Endothelial cell of umbilical vein (primary cell): Measurements from ENCODE around the gene TACR1. TPM values are rescaled to one million over a fixed set of nuclear protein-coding genes. Genes with fewer than 3 reads are reported as not detected.

Experiments used
- BruUV-seq: library from RNA; stranded (reverse); fragments of 400-500 nt; replicated peaks from 2 replicates; lab custom pipeline; 2021; lab: Mats Ljungman, UMichigan
- CTCF ChIA-PET: fragments of 300-600, 350-600 bp; sonication (Branson Sonifier 250); formaldehyde crosslinking; loops from one replicate; lab custom pipeline; 2021; ENCODE audit warnings: antibody characterized with exemption, inconsistent platforms; lab: Charles Lee
- POLR2A ChIA-PET: fragments of 300-600, 350-600 bp; sonication (Branson Sonifier 250); formaldehyde crosslinking; loops from one replicate; lab custom pipeline; 2021; ENCODE audit warnings: antibody characterized with exemption, inconsistent platforms; lab: Charles Lee
- DNase-seq: peaks from one replicate; pipeline ENCODE4 v3.0.0-alpha.2; 2011; ENCODE audit warnings: low read depth, low spot score
- FAIRE-seq: peaks from 2 replicates; lab custom pipeline; 2011; peaks lifted over from hg19 to GRCh38; lab: Jason Lieb, UNC
- H2AFZ ChIP-seq: 2 replicates; pipeline ENCODE4 v1.6.0; 2012; ENCODE audit warnings: low read depth, low read length, control low read depth, inconsistent platforms
- H3K27ac ChIP-seq: 2 replicates; pipeline ENCODE4 v1.5.1; 2011; ENCODE audit warnings: low read depth, mild to moderate bottlenecking, control low read depth, low read length, moderate library complexity; ENCODE audit not compliant: insufficient read depth
- H3K27me3 ChIP-seq, 2 experiments: 2 replicates each; pipeline versions ENCODE4 v1.6.0 to v1.6.1; 2011; ENCODE audit warnings: low read length in 2 of 2, mixed read lengths in 1 of 2; ENCODE audit not compliant: control insufficient read depth in 2 of 2, insufficient read depth in 2 of 2
- H3K36me3 ChIP-seq, 2 experiments: 2 replicates in 1 of 2; 3 replicates in 1 of 2; pipeline ENCODE4 v1.5.1; 2011; ENCODE audit warnings: low read length in 2 of 2, mild to moderate bottlenecking in 1 of 2, moderate library complexity in 1 of 2; ENCODE audit not compliant: control insufficient read depth in 2 of 2, insufficient read depth in 2 of 2; ENCODE audit errors: extremely low read depth in 1 of 2
- H3K4me1 ChIP-seq: 3 replicates; pipeline ENCODE4 v1.5.1; 2011; ENCODE audit warnings: mild to moderate bottlenecking, low read length; ENCODE audit not compliant: control insufficient read depth, insufficient read depth; ENCODE audit errors: extremely low read depth
- H3K4me2 ChIP-seq: 2 replicates; pipeline ENCODE4 v1.6.1; 2011; ENCODE audit warnings: low read length, control low read depth, mixed read lengths; ENCODE audit not compliant: insufficient read depth
- H3K4me3 ChIP-seq, 3 experiments: fragments of 200-600 bp in 1 of 3; sonication (generic), shearing (Covaris generic) in 1 of 3; replicated peaks in 1 of 3; 2 replicates each; pipeline ENCODE4 v1.5.1; 2011 to 2016; ENCODE audit warnings: control low read depth in 3 of 3, low read length in 3 of 3, mild to moderate bottlenecking in 2 of 3, inconsistent platforms in 1 of 3, low read depth in 1 of 3, moderate library complexity in 1 of 3; ENCODE audit not compliant: insufficient read depth in 1 of 3
- H3K79me2 ChIP-seq: 2 replicates; pipeline ENCODE4 v1.6.0; 2012; ENCODE audit warnings: low read length, inconsistent platforms; ENCODE audit not compliant: control insufficient read depth, insufficient read depth
- H3K9ac ChIP-seq: replicated peaks from 2 replicates; pipeline ENCODE3; 2011; ENCODE audit warnings: low read length, control low read depth; ENCODE audit not compliant: insufficient read depth; ENCODE audit errors: extremely low read depth
- H3K9me1 ChIP-seq: replicated peaks from 3 replicates; pipeline ENCODE4 v1.6.0; 2011; ENCODE audit warnings: mild to moderate bottlenecking, low read length; ENCODE audit not compliant: control insufficient read depth, insufficient read depth; ENCODE audit errors: extremely low read depth
- H3K9me3 ChIP-seq: replicated peaks from 2 replicates; pipeline ENCODE4 v1.5.1; 2012; ENCODE audit warnings: low read length, inconsistent platforms; ENCODE audit not compliant: control insufficient read depth, insufficient read depth
- H4K20me1 ChIP-seq: replicated peaks from 2 replicates; pipeline ENCODE3; 2011; ENCODE audit warnings: mild to moderate bottlenecking, low read length; ENCODE audit not compliant: control insufficient read depth, insufficient read depth; ENCODE audit errors: extremely low read depth
- CTCF ChIP-seq, 2 donors: IDR thresholded peaks; 1 replicate in 1 of 2; 2 replicates in 1 of 2; pipeline ENCODE4 v1.5.1; 2011; ENCODE audit warnings: low read length in 2 of 2, mild to moderate bottlenecking in 2 of 2, moderate library complexity in 2 of 2, control low read depth in 1 of 2, inconsistent platforms in 1 of 2, low read depth in 1 of 2; ENCODE audit not compliant: insufficient read depth in 1 of 2; ENCODE audit errors: extremely low read depth in 1 of 2
- EZH2 ChIP-seq: IDR thresholded peaks from 2 replicates; pipeline ENCODE4 v1.6.1; 2012; ENCODE audit warnings: borderline replicate concordance, low read depth, mild to moderate bottlenecking, moderate library complexity, low read length, inconsistent platforms; ENCODE audit not compliant: severe bottlenecking
- FOS ChIP-seq: IDR thresholded peaks from 2 replicates; pipeline ENCODE4 v1.6.1; 2011; ENCODE audit warnings: mild to moderate bottlenecking, low read length, moderate library complexity, borderline replicate concordance; ENCODE audit not compliant: insufficient read depth
- GATA2 ChIP-seq: IDR thresholded peaks from 2 replicates; pipeline ENCODE4 v1.7.0; 2011; ENCODE audit warnings: low read depth, mild to moderate bottlenecking, moderate library complexity, mixed read lengths, low read length; ENCODE audit not compliant: insufficient read length, insufficient read depth
- JUN ChIP-seq: IDR thresholded peaks from 2 replicates; pipeline ENCODE4 v1.6.1; 2011; ENCODE audit warnings: borderline replicate concordance, low read depth; ENCODE audit not compliant: insufficient read length, insufficient read depth
- MAX ChIP-seq: IDR thresholded peaks from 2 replicates; pipeline ENCODE4 v1.6.1; 2011; ENCODE audit not compliant: insufficient read depth, insufficient read length
- MYC ChIP-seq: IDR thresholded peaks from one replicate; pipeline ENCODE4 v1.6.1; 2011; ENCODE audit warnings: mild to moderate bottlenecking, low read depth, low read length
- POLR2A ChIP-seq: IDR thresholded peaks from 2 replicates; pipeline ENCODE4 v1.6.1; 2012; ENCODE audit warnings: low read depth, mild to moderate bottlenecking, control low read depth, low read length
- POLR2AphosphoS5 ChIP-seq: IDR thresholded peaks from 2 replicates; pipeline ENCODE4 v1.6.1; 2012; ENCODE audit warnings: low read depth, mild to moderate bottlenecking, control low read depth, low read length, moderate library complexity; ENCODE audit not compliant: insufficient read depth
- dilution Hi-C: fragments of 300-500 bp; cut with MboI; formaldehyde crosslinking; loops from one replicate; pipeline ENCODE4 v1.15.0; 2019; ENCODE audit warnings: low sequenced_read_pairs; ENCODE audit not compliant: extremely low pct_ligation_motif_present
- intact Hi-C: fragments of 100-400 bp; cut with micrococcal nuclease; formaldehyde crosslinking; loops from one replicate; pipeline ENCODE4 v1.10.0; 2022
- polyA plus RNA-seq, 4 experiments: library from polyadenylated mRNA; depleted of rRNA in 3 of 4; stranded (reverse) in 3 of 4; unstranded in 1 of 4; fragments of >200 nt; gene quantifications; 2 replicates each; pipeline versions ENCODE4 v1.2.1 to v1.2.3, GENCODE V29; 2011 to 2012; ENCODE audit warnings: missing spikeins in 1 of 4
- total RNA-seq: library from RNA; stranded (reverse); gene quantifications from 2 replicates; pipeline ENCODE4 v1.2.3, GENCODE V29; 2021

TACR1 gene
- total and polyA plus RNA-seq, 2 donors (not counting 3 experiments of a cell fraction or from before 2014, with no cell fraction given): not detected

- Histone ChIP-seq H3K4me2 (no peak overlapping the region), H3K4me3 (no peak overlapping the region), H3K27ac (no peak overlapping the region), H3K9me1 (no peaks in the 10 kb centered on the region), H3K27me3 (no peaks in the 10 kb centered on the region), H3K9me3 (no peaks in the 10 kb centered on the region), H3K4me1 (no peaks in the 10 kb centered on the region), H2AFZ (no peak overlapping the region), H4K20me1 (no peaks in the 10 kb centered on the region), H3K79me2 (no peaks in the 10 kb centered on the region), H3K9ac (no peak overlapping the region), H3K36me3 (no peaks in the 10 kb centered on the region)
- ChIA-PET CTCF (no interaction called here), POLR2A (no interaction called here)
- no peak for TF ChIP-seq POLR2AphosphoS5
- TF ChIP-seq FOS: no peak
- no peak for TF ChIP-seq EZH2
- no peak for TF ChIP-seq JUN
- TF ChIP-seq MYC: no peak
- no peak for TF ChIP-seq CTCF (IDR thresholded peaks at IDR 0.05; ENCODE audit: extremely low read depth in 1 of 2, insufficient read depth in 1 of 2, low read depth in 1 of 2, low read length in 2 of 2)
- no peak for TF ChIP-seq POLR2A
- no peak for TF ChIP-seq GATA2
- no peak for TF ChIP-seq MAX
- FAIRE-seq: no peak
- intact Hi-C loops (no loop called here), dilution Hi-C loops (no loop called here)
- BruUV-seq: no TSS peak
- no peak for DNase-seq
Observed at GRCh38 chr2:75155115-75155514, 44.2 kb downstream of the TACR1 start.
